Skeletal muscle cell (primary cell): ENCODE data around the gene TUBB6.

Experiments
- DNase-seq: peaks from one replicate; pipeline ENCODE4 v3.0.0-alpha.2; 2010; ENCODE audit warnings: low read depth
- H3K4me3 ChIP-seq: 2 replicates; pipeline ENCODE4 v1.5.1; 2011; ENCODE audit warnings: low read depth, mild to moderate bottlenecking, control low read depth, low read length, moderate library complexity

The TUBB6 gene

GRCh38 chr18:12371590-12371989 is 63.5 kb downstream of the TUBB6 start:
- DNase-seq: no peak

GRCh38 chr18:12372406-12372805 is 64.4 kb downstream of the TUBB6 start:
- no peak overlapping the region for H3K4me3 ChIP-seq

More at GRCh38 chr18:12371590-12371989, 63.5 kb downstream of the TUBB6 start:
- H3K4me3 ChIP-seq: no peak overlapping the region

GRCh38 chr18:12373116-12373770 is 65.2 kb downstream of the TUBB6 start:
- no peak for DNase-seq
- no peak overlapping the region for H3K4me3 ChIP-seq

More at GRCh38 chr18:12372406-12372805, 64.4 kb downstream of the TUBB6 start:
- DNase-seq: no peak

GRCh38 chr18:12373771-12374116 is 65.7 kb downstream of the TUBB6 start:
- no peak overlapping the region for H3K4me3 ChIP-seq
- DNase-seq: no peak

GRCh38 chr18:12374401-12374800 is 66.4 kb downstream of the TUBB6 start:
- DNase-seq: no peak
- no peak overlapping the region for H3K4me3 ChIP-seq
